NCI-H524 treated with DMSO at 0.1 percent for 48 hours (cell line): Measurements from ENCODE around the gene ZFYVE9.
A peak's percentile ranks its signal among the peaks of the same experiment; 100 is the strongest.

ENCODE experiments used
- DNase-seq: peaks from one replicate; lab custom pipeline; 2025; lab: John Stamatoyannopoulos, UW

The ZFYVE9 gene

GRCh38 chr1:52249831-52250230, 107.9 kb downstream of the ZFYVE9 start:
- no peak for DNase-seq

DNA sequence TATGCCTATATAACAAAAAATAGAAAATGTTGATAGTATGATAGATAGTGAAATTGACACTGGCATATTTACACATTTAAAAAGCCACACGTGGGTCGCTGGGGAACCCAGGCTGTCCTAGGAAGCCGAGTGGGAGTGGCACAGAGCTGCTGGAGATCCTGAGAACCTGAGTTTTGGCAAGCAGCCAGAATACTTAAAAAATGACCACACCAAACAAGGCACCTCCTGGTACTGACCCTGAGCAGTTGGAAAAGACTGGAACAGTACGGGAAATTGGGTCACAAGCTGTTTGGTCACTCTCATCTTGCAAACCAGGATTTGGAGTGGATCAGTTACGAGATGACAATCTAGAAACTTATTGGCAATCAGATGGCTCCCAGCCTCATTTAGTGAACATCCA, 111.5 kb downstream of the ZFYVE9 start:
- no peak for DNase-seq

- DNase-seq = no peak
Measured at GRCh38 chr1:52259886-52260285, 118.0 kb downstream of the ZFYVE9 start.

DNA sequence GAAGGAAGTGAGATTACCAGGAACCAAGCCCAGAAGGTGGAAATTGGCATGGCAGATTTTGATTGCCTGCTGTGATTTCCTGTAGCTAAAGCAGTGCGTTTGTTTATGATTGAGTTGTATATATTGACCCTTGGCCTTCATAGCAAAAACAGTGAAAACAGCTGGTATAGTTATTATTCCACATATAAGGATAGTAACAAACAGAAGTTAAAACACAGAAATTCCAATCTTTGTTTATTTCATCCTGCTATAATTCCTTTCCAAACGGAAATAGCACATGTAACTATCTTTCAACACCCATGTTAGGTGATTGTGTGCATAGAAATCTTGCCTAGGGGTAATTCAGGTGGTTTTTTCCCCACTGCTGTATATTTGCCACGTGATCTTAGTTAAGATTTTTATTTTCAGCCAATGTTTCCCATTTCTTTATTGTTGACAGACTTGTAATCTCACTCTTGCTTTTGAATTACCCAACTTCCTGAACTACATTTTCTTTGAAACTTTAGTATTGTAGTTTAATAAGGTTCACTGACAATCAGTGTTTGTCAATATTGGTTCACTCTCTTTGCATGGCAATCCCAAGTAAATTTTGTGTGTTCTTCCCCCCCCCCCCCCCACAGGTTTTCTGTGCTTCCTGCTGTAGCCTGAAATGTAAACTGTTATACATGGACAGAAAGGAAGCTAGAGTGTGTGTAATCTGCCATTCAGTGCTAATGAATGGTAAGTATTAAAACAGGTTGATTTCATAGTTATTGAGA, 121.4 kb downstream of the ZFYVE9 start:
- no peak for DNase-seq

DNA sequence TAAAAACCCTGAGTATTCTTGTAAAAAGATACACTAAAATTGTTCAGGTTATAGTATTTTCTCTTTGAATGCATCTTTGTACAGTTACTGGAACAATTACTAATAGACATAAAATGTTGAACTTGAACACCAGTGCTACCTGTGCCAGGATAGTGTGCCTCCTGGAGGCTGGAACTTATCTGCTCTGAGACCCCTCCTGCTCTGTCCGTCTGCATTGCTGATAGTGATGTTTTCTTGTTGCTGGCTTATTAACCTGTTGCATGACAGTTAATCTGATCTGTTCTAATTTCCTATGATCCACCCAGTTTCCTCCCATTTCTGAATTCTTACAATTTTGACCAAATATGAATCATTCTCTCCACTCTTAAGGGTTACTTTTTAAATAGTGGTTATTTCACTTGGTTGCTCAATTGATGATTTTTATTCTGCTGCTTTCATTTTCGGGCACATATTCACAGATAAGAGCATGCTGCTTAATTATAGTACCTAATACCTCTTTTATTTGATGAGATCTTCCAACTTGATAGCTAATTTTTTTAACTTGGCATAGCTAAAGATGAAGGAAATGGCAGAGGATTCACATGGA, 122.7 kb downstream of the ZFYVE9 start:
- no peak for DNase-seq

DNA sequence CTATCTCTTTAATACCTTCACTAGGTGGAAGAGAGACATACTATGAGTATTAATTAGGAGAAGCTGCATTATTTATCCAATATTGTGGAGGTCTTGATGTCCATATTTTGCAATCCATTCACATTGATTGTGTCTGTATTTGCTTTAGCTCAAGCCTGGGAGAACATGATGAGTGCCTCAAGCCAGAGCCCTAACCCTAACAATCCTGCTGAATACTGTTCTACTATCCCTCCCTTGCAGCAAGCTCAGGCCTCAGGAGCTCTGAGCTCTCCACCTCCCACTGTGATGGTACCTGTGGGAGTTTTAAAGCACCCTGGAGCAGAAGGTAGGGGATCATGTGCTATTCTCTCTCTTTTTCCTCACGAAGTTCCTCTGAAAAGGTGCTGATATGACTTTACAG, 124.6 kb downstream of the ZFYVE9 start:
- no peak for DNase-seq

DNA sequence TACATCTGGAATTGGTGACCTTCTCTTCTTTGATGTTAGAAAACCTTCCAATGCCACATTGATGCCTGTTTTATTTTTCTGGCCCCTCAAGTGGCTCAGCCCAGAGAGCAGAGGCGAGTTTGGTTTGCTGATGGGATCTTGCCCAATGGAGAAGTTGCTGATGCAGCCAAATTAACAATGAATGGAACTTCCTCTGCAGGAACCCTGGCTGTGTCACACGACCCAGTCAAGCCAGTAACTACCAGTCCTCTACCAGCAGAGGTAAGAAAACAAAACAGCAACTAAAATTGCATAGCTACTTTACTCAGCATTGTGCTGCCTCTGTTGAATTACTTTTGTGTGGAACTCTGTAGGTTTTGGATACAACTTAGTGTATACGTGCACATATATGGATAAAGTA, 126.5 kb downstream of the ZFYVE9 start:
- DNase-seq = no peak

- no peak for DNase-seq
Measured at GRCh38 chr1:52281518-52281917, 139.6 kb downstream of the ZFYVE9 start.

- no peak for DNase-seq
Measured at GRCh38 chr1:52288286-52288685, 146.4 kb downstream of the ZFYVE9 start.

- DNase-seq = no peak
Measured at GRCh38 chr1:52294580-52294979, 152.7 kb downstream of the ZFYVE9 start.

GRCh38 chr1:52296345-52296744, 154.5 kb downstream of the ZFYVE9 start:
- peak; percentile 1 for DNase-seq

- DNase-seq = no peak
Measured at GRCh38 chr1:52305417-52306226, 163.7 kb downstream of the ZFYVE9 start.

DNA sequence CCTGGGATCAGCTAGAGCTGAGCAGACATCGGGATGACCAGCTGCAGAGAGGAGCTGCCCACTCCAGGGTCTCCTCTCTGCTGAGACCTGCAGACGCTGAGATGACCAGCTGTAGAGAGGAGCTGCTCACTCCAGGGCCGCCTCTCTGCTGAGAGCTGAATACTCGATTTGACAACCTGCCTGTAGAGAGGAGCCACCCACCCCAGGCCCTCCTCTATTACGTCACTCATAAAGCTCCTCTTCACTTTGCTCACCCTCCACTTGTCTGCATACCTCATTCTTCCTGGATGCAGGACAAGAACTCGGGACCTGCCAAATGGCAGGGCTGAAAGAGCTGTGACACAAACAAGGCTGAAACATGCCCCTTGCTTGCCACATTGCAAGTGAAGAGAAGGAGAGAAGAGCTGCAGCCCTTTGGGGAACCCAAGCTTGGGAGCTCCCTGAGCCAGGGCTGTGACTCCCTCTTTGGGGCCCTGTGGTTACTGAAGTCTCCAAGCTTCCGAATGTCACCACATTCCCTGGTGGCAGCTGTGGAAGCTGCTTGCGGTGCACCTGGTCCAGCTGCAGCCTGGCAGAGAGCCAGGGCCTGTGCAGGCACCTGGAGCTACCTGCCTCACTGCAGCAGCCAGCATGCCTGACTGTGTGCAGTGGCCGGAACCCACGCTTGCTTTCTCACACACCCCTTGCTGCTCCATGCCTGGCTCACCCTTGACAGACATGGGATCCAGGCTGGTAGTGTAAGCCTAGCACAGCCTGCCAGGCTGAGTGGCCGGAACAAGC, 164.5 kb downstream of the ZFYVE9 start:
- DNase-seq = no peak

DNA sequence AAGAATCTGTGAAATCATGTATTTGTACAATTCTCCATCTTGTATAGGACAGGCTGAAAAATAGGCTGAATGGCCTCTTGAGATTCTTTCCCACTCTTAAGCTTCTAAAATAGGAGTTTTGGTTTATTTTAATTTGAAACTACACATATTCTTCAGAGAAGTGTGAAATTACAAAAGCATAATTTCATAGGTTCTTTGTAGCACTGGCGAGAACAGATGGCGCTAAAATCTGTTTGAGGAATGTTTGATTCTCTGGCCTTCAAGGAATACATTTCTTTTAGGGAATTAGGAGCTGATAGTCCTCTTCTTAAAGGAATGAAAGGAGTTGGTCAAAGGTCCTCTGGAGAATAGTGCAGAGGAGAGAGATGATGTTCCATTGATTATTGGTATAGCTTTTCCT, 179.2 kb downstream of the ZFYVE9 start:
- DNase-seq = no peak

GRCh38 chr1:52323731-52324130, 181.8 kb downstream of the ZFYVE9 start:
- no peak for DNase-seq

DNA sequence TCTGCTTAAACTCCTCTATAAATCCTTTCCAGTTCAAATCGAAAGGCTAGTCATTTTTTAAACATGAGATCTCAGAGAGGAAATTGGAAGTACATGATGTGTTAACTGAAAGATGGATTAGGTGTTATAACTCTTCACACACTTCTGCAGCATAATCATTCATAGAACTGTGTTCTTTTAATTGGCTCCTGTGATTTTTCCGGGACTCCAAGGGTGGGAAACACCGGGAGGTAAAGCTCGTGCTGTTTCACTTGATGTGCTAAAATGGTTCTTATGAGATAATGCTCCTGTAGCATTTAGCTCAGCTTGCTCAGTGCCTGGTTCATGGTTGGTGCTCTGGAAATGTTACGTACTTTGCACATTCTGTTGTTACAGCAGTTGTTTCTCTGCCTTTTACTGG, 183.9 kb downstream of the ZFYVE9 start:
- no peak for DNase-seq

GRCh38 chr1:52328615-52329014, 186.7 kb downstream of the ZFYVE9 start:
- no peak for DNase-seq

DNA sequence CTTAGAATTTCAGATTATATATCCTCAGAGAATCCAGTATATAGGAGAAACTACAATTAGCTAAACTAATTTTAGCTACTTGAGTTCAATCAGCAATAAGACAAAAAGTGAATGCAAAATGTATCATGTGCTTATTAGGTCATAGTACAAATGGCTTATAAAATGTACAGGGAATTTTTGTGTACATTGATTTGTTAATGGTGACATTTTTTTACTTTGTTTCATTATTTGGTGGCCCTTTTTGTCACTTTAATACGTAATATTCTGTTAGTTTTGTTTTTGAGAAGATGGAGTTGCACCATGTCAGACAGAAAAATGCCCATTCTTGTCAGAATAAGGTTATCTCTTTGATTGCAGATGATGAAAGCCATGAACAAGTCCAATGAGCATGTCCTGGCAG, 190.5 kb downstream of the ZFYVE9 start:
- no peak for DNase-seq

GRCh38 chr1:52334906-52335528, 193.1 kb downstream of the ZFYVE9 start:
- DNase-seq = no peak

DNA sequence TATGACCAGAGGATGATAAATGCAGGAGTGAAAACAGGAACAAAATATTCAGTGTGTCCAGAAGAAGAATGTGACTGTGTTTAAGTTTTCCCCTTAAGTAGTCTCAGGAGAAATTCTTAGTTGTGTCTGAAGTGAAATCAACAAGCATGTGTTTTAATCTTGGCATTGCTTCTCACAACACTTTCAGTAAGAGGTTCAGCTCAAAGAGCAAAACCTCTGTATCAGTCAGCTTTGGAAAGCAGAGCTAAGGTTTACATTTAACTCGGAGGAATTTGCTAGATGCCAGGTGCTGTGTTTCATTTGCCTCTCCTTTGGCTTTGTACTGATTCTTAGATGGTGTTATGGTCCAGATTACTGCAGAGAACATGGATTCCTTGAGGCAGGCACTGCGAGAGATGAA, 195.6 kb downstream of the ZFYVE9 start:
- no peak for DNase-seq

DNA sequence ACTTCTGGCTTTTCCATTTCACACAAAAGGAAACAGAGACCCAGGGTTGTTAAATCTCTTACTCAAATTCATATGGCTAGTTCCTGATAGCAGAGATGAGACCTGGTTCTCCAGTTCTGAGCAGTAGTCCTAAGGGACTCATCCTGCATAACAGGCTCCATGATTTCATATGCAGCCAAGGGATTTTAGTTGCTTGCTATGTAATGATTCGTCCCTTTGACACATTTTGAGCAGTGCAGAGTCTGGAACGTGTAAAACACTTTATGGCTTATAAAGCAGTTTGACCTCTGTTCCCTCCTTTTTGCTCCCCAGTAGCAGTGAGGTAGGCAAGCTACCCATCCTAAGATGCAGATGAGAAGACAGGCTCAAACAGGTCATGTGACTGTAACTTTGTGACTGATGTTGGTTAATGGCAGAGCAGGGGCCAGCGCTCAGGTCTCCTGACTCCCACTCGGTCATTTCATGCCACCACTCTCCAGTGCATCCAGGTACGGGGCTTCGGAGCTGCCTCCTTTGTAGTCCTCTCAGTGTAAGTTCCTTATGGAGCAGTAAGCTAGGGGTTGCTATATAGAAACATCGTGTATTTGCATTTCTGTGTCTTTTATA, 199.9 kb downstream of the ZFYVE9 start:
- DNase-seq = no peak
